ENCODE data around the gene ZFPM1. TPM values are rescaled to one million over a fixed set of nuclear protein-coding genes. Genes with fewer than 3 reads are reported as not detected.

The ZFPM1 gene
- total RNA-seq, 1 donor from 2014 or later, result 8.4 TPM

GRCh38 chr16:88439706-88440105 lies 13.4 kb upstream of the ZFPM1 start:
- DNase-seq, result no peak
- no peak for TF ChIP-seq CTCF (IDR thresholded peaks at IDR 0.05)
- no peaks in the 10 kb centered on the region for H3K36me3 ChIP-seq
- intact Hi-C loops (cut with DNase I), result loop anchor here (5.0 to 10.0 kb wide), 3 partner anchors 123 to 445 kb away; no protein-coding TSS in a partner anchor
- no peaks in the 10 kb centered on the region for H3K27me3 ChIP-seq
- H3K4me1 ChIP-seq, result no peaks in the 10 kb centered on the region
- no peak overlapping the region for H3K27ac ChIP-seq
- ATAC-seq, result no peak
- no peaks in the 10 kb centered on the region for H3K9me3 ChIP-seq
- H3K4me3 ChIP-seq, result no peak overlapping the region

- DNase-seq, result no peak
- intact Hi-C loops (cut with DNase I), result loop anchor here (5.0 kb wide), 1 partner anchor 122 kb away; no protein-coding TSS in a partner anchor
- no peak for ATAC-seq
- no peak overlapping the region for H3K27ac ChIP-seq
- H3K4me3 ChIP-seq, result no peak overlapping the region
- no peaks in the 10 kb centered on the region for H3K9me3 ChIP-seq
- no peaks in the 10 kb centered on the region for H3K36me3 ChIP-seq
- no peak for TF ChIP-seq CTCF (IDR thresholded peaks at IDR 0.05)
- no peaks in the 10 kb centered on the region for H3K4me1 ChIP-seq
- H3K27me3 ChIP-seq, result no peaks in the 10 kb centered on the region
Measured at GRCh38 chr16:88440111-88440510, 13.0 kb upstream of the ZFPM1 start.

- TF ChIP-seq CTCF (IDR thresholded peaks at IDR 0.05), result no peak
- DNase-seq (no peak), ATAC-seq (no peak)
- no peaks in the 10 kb centered on the region for H3K36me3 ChIP-seq
- no peak overlapping the region for H3K27ac ChIP-seq
- H3K4me3 ChIP-seq, result no peak overlapping the region
- intact Hi-C loops (cut with DNase I), result loop anchor here (5.0 kb wide), 1 partner anchor 121 kb away; no protein-coding TSS in a partner anchor
- no peaks in the 10 kb centered on the region for H3K9me3 ChIP-seq
- H3K4me1 ChIP-seq, result no peaks in the 10 kb centered on the region
- no peaks in the 10 kb centered on the region for H3K27me3 ChIP-seq
Measured at GRCh38 chr16:88440686-88441405, 12.2 kb upstream of the ZFPM1 start.

- ATAC-seq (no peak), DNase-seq (no peak)
- Histone ChIP-seq H3K4me3 (no peak overlapping the region), H3K36me3 (no peaks in the 10 kb centered on the region), H3K27ac (no peak overlapping the region), H3K27me3 (no peaks in the 10 kb centered on the region), H3K9me3 (no peaks in the 10 kb centered on the region), H3K4me1 (no peaks in the 10 kb centered on the region)
- TF ChIP-seq CTCF (IDR thresholded peaks at IDR 0.05), result no peak
- intact Hi-C loops (cut with DNase I), result loop anchor here (5.0 kb wide), 1 partner anchor 121 kb away; no protein-coding TSS in a partner anchor
Measured at GRCh38 chr16:88441460-88441859, 11.6 kb upstream of the ZFPM1 start.

- Histone ChIP-seq H3K4me1 (no peaks in the 10 kb centered on the region), H3K4me3 (no peak overlapping the region), H3K27me3 (no peaks in the 10 kb centered on the region), H3K27ac (no peak overlapping the region), H3K36me3 (no peaks in the 10 kb centered on the region), H3K9me3 (no peaks in the 10 kb centered on the region)
- DNase-seq (no peak), ATAC-seq (no peak)
- TF ChIP-seq CTCF (IDR thresholded peaks at IDR 0.05), result no peak
- intact Hi-C loops (cut with DNase I), result loop anchor here (5.0 kb wide), 1 partner anchor 120 kb away; no protein-coding TSS in a partner anchor
Measured at GRCh38 chr16:88442383-88442726, 10.7 kb upstream of the ZFPM1 start.

Data from upper lobe of right lung (tissue), 1 donor.